NCI-H774 (cell line): ENCODE results near the gene EDDM13.
"Not testable (repeated sequence)": the region's sequence is repeated elsewhere in the genome, so short reads cannot be mapped to it uniquely, and the experiment has no call there.

Experiments
- DNase-seq: peaks from one replicate; lab custom pipeline; 2025; lab: John Stamatoyannopoulos, UW

EDDM13 gene

DNA sequence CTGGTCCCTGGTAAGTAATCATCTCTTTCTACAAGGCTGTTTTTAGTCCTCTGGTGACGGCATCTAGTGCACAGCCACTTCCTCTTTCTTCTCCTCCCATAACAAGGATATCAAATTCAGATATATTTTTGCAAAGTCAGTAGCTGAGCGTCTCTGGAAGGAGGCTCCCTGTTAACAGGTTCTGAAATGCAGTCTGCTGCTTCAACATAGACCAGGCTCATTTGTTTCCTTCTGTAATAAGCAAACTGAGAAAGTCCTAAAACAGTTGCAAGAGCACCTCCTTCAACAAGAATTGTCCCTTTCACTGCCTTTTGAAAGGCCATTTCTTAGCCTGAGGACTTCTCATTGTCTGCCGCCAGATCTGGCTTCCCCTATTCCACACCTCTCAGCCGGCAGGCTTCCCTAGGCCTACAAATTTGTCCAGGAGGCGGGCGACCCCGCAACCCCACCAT is 49.5 kb downstream of the EDDM13 start:
- DNase-seq, result no peak

DNA sequence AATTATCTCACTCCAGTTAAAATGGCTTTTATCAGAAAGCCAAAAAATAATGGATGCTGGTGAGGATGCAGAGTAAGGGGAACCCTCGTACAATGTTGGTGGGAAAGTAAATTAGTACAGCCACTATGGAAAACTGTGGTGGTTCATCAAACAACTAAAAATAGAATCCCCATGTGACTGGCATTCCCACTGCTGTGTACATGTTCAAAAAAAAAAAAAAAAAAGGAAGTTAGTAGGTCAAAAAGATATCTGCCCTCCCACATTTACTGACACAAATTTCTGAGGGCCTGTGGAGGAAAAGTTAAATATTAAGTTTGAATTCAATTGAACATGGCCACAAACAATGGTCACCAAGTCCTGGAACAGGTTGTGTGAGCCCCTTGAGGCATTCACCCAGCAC is 51.9 kb downstream of the EDDM13 start:
- no peak for DNase-seq

DNA sequence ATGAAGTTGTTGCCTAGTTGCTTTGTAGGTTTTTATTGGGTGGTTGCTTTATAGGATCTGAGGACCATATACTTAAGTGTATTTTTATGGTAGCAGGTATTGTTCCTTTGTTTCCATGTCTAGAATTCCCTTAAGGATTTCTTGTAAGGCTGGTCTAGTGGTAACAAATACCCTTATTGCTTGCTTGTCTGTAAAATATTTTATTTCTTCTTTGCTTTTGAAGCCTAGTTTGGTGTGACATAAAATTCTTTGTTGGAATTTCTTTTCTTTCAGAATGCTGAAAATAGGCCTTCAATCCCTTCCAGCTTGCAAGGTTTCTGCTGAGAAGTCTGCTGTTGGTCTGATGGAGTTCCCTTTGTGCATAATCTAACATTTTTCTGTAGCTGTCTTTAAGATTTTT is 60.1 kb downstream of the EDDM13 start:
- no peak for DNase-seq

DNA sequence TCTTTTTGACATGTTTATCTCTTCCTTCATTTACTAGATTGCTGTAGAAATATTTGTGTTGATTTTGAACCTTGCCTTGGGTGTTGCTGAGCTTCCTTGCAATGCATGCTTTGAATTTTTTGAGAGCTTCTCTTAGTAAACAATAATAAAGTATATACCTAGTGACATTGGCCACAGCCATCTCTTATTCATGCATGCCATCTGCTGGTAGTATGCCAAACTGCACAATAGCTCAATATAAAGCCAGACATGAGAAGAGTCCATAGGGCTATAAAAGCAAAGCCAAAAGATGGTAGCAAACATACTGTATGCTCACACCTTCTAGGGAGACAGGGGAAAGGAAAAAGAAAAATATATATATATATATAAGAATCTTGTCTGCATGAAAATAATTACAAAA is 61.0 kb downstream of the EDDM13 start:
- peak; percentile 14 for DNase-seq

DNA sequence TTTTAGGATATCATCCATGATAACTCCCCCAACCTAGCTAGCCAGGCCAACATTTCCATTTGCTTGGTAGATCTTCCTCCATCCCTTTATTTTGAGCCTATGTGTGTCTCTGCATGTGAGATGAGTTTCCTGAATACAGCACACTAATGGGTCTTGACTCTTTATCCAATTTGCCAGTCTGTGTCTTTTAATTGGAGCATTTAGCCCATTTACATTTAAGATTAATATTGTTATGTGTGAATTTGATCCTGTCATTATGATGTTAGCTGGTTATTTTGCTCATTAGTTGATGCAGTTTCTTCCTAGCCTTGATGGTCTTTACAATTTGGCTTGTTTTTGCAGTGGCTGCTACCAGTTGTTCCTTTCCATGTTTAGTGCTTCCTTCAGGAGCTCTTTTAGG is 62.8 kb downstream of the EDDM13 start:
- DNase-seq, result not testable (repeated sequence)

DNA sequence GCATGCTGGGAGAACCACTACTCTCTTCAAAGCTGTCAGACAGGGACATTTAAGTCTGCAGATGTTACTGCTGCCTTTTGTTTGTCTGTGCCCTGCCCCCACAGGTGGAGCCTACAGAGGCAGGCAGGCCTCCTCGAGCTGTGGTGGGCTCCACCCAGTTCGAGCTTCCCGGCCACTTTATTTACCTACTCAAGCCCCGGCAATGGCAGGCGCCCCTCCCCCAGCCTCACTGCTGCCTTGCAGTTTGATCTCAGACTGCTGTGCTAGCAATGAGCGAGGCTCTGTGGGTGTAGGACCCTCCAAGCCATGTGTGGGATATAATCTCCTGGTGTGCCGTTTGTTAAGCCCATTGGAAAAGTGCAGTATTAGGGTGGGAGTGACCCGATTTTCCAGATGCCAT is 64.5 kb downstream of the EDDM13 start:
- not testable (repeated sequence) for DNase-seq

DNA sequence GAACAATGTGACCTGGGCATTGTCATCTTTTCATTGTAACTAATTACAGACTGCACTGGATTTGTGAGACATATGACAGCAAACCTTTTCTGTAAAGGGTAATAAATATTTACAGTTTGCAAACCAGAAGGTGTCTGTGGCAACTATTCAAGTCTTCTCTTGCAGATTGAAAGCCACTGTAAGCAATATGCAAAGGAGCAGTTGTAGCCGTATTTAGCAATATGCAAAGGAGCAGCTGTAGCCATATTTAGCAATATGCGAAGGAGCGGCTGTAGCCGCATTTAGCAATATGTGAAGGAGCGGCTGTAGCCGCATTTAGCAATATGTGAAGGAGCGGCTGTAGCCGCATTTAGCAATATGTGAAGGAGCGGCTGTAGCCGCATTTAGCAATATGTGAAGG is 66.5 kb downstream of the EDDM13 start:
- DNase-seq, result not testable (repeated sequence)

DNA sequence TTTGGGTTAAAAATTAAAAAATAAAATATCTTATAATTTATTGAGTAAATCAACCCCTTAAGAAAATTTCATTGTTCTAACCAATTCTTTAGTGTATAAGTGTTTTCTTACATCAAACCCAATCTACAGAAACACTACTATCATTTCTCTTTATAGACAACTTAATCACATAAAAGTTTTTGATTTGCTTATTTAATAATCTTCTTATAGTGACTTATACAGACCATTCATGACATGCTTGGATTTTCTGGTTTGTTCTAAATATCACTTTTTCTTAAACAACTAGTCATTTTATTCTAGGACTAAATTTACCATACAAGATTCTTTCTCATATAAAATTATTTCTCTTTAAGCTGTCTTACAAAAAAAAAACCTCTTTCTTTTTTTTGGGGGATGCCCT is 69.4 kb downstream of the EDDM13 start:
- no peak for DNase-seq

DNA sequence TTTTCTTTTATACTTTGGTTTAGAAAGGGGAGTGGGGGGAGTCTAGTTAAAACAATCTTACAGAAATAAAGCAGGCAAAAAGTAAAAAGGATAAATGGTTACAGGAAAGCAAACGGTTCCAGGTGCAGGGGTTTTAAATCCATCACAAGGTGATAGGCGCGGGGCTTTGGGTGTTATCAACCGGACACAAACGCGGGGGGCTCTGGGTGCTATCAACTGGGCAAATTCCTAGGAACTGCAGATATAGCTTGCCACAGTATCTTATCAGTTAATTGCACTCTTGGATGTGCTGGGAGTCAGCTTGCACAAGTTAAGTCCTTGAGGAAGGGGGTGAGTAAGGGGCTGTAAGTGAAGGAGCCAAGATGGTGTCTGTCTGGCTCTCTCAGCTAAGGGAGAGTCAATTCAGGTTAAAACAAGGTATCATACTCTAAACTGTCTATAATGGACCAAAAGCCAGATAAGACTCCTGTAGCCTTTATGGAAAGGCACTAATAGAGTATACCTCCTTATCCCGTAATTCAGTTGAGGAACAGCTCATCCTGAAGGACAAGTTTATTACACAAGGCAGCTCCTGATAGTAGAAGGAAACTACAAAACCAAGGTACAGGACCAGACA is 74.7 kb downstream of the EDDM13 start:
- DNase-seq, result no peak

DNA sequence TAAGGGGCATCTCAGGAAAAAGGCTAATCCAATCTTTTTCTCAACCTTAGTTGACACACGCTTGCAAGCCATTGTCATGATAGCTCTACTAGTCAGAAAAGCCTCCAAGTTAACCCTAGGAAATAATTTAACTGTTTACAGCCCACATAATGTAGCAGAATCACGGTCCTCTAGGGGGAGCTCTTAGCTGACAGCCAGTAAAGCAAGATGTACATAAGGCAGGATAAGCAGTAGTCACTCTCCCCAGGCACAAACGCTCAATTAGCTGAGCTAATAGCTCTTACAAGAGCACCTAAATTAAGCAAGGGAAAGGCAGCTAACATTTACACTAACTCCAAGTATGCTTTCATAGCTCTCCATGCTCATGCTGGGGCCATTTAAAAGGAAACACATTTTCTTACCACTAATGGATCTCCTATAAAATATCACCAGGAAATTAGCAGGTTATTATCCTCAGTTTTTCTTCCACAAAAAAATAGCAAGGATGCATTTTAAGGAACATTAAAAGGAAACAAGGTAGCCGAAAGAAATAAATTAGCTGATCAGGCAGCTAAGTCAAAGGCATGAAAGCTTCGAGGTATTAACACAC is 75.8 kb downstream of the EDDM13 start:
- no peak for DNase-seq

DNA sequence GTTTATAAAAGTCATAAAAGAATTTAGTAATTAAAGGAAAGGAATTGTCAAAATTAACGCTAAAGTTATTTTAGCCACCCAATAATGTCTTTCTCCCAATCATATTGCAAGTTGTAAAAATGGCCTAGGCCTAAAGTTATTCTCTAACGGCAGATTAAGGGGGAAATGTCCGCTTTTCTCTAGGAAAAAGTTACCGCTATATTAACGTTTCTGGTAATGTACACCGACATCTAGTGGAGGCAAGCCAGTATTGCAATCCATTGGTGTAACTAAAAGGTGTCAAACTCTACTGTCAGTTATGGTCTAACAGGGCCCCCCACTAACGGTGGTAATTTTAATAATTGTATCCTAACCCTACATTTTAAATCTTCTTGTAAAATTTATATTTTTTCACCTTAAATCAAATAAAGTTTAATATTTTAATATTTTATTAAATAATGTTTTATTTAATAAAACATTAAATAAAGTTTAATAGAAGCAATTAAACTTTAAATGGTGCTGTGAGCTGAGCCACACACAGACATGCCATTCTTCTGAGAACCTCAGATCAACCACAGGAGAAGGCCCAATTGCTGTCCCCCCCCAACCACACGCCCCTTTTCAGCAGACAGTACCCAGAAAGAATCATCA is 78.0 kb downstream of the EDDM13 start:
- no peak for DNase-seq

DNA sequence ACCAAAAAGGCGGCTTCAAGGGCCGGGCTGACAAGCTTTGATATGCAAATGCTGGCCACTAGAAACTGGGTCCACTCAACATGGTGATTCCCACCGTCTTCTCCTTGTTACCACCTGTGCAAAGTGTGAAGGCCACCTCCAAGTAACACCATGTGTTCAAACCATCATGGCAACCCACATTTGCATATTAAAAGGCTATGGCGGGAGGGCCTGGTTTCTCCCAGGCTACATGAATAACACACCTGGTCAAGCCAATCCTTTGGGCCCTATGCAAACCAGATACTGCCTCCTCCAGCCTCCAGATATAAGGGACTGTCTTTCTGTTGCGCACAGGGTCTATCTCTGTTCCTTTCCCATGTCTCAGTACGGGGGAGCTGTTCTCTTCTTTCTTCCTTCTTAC is 78.7 kb downstream of the EDDM13 start:
- DNase-seq, result no peak

DNA sequence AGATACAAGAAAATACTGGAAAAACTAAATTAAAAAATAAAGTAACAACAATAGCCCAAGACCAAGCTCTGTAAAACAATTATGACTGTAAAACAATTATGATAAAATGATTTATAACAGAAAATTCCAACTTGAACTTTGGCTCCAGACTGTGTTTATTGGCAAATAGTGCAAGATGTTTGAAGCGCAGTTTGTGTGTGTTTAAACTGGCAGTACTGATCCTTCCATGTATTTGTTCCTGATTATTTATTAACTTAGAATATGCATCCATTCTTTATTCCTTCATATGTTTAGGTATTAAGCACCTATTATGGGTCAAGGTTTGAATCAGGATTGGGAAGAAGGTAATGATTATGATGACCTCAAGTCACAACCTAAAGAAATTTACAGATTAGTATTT is 83.0 kb downstream of the EDDM13 start:
- DNase-seq, result no peak

DNA sequence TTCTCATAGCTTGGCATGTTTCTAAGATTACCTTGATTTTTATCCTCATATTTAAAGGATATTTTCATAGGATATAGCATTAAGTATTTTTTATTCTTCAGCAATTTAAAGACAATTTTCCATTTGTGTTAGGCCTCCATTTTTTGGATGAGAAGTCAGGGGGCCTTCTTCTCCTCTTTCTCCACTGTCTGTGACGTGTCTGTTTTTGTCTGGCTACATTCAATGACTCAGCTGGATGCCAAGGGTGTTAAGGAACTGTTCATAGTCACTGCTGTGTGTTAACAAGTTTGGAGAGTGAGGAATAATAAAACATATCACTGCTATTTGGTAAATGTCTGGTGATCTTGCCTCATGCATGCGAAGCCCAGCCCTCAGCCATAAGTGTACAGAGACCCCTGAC is 84.4 kb downstream of the EDDM13 start:
- DNase-seq, result no peak
